DOHH2 (cell line): ENCODE measurements around the gene IQGAP3.

Experiments
- CTCF ChIP-seq: fragments of 200-600 bp; sonication (generic); IDR thresholded peaks from one replicate; pipeline ENCODE4 v1.5.1; 2014; ENCODE audit warnings: antibody characterized with exemption, mild to moderate bottlenecking, low read depth, low read length; ENCODE audit not compliant: poor library complexity, severe bottlenecking
- EZH2phosphoT487 ChIP-seq: fragments of 200-600 bp; sonication (generic); IDR thresholded peaks from 2 replicates; pipeline ENCODE4 v1.6.1; 2017; ENCODE audit warnings: borderline replicate concordance, mild to moderate bottlenecking, antibody characterized with exemption, low read length, moderate library complexity, mixed read lengths

- no peak for TF ChIP-seq CTCF
- TF ChIP-seq EZH2phosphoT487, result no peak
Measured at GRCh38 chr1:156493154-156493631, 79.2 kb downstream of the IQGAP3 start.
